PC-9 (cell line): ENCODE measurements around the gene USP35. TPM values are rescaled to one million over a fixed set of nuclear protein-coding genes. Genes with fewer than 3 reads are reported as not detected.

ENCODE experiments used
- BruUV-seq: library from RNA; stranded (reverse); fragments of 400-500 nt; replicated peaks from 2 replicates; lab custom pipeline; 2021; lab: Mats Ljungman, UMichigan
- CTCF ChIA-PET: fragments of 300-600 bp; sonication (Branson Sonifier 250); formaldehyde crosslinking; loops from one replicate; lab custom pipeline; 2022; ENCODE audit warnings: antibody characterized with exemption; lab: Charles Lee
- POLR2A ChIA-PET: fragments of 300-600 bp; sonication (Branson Sonifier 250); formaldehyde crosslinking; loops from one replicate; lab custom pipeline; 2022; ENCODE audit warnings: antibody characterized with exemption; ENCODE audit not compliant: unreplicated experiment; lab: Charles Lee
- DNase-seq, 2 experiments: peaks; one replicate each; pipeline versions ENCODE4 v3.0.0 to v3.0.0-alpha.2; 2015 to 2022; ENCODE audit warnings: mixed read lengths in 1 of 2
- H2AFZ ChIP-seq: fragments of 200-600 bp; sonication (generic); 2 replicates; pipeline ENCODE4 v1.8.1; 2017; ENCODE audit warnings: antibody characterized with exemption
- H3F3A ChIP-seq: fragments of 200-600 bp; sonication (generic); 2 replicates; pipeline ENCODE4 v1.8.1; 2017; ENCODE audit warnings: antibody characterized with exemption, mild to moderate bottlenecking, low read depth; ENCODE audit not compliant: insufficient read depth
- H3K27ac ChIP-seq: fragments of 200-600 bp; sonication (generic); 2 replicates; pipeline ENCODE4 v1.6.1; 2016; ENCODE audit warnings: mixed run types
- H3K27me3 ChIP-seq: fragments of 200-600 bp; sonication (generic); 2 replicates; pipeline ENCODE4 v1.6.1; 2016; ENCODE audit warnings: low read depth, mixed run types; ENCODE audit not compliant: insufficient read depth
- H3K36me3 ChIP-seq: fragments of 200-600 bp; sonication (generic); 2 replicates; pipeline ENCODE4 v1.6.1; 2016; ENCODE audit warnings: low read depth, mixed run types
- H3K4me1 ChIP-seq: fragments of 200-600 bp; sonication (generic); replicated peaks from 2 replicates; pipeline ENCODE4 v1.6.1; 2016; ENCODE audit warnings: mixed run types; ENCODE audit not compliant: insufficient read depth
- H3K4me2 ChIP-seq: fragments of 200-600 bp; sonication (generic); 2 replicates; pipeline ENCODE4 v1.6.1; 2017; ENCODE audit warnings: mixed run types
- H3K4me3 ChIP-seq: fragments of 200-600 bp; sonication (generic); 2 replicates; pipeline ENCODE4 v1.6.1; 2016; ENCODE audit warnings: mixed run types
- H3K79me2 ChIP-seq: fragments of 200-600 bp; sonication (generic); 2 replicates; pipeline ENCODE4 v1.6.1; 2017; ENCODE audit warnings: low read depth, mixed run types
- H3K9me2 ChIP-seq: fragments of 200-600 bp; sonication (generic); 2 replicates; pipeline ENCODE4 v1.8.1; 2017; ENCODE audit warnings: mild to moderate bottlenecking; ENCODE audit not compliant: insufficient read depth
- H3K9me3 ChIP-seq: fragments of 200-600 bp; sonication (generic); 2 replicates; pipeline ENCODE4 v1.8.1; 2016; ENCODE audit warnings: low read depth; ENCODE audit not compliant: insufficient read depth
- H4K20me1 ChIP-seq: fragments of 200-600 bp; sonication (generic); 2 replicates; pipeline ENCODE4 v1.8.1; 2017; ENCODE audit not compliant: insufficient read depth
- EZH2 ChIP-seq: fragments of 200-600 bp; sonication (generic); IDR thresholded peaks from 2 replicates; pipeline ENCODE4 v1.8.0; 2017; ENCODE audit warnings: antibody characterized with exemption, low read depth
- intact Hi-C: fragments of 100-400 bp; cut with micrococcal nuclease; formaldehyde crosslinking; loops from one replicate; pipeline ENCODE4 v1.10.0; 2022; ENCODE audit not compliant: unreplicated experiment
- total RNA-seq: library from RNA; stranded (reverse); gene quantifications from 2 replicates; pipeline ENCODE4 v1.2.3, GENCODE V29; 2021
- TF ChIP-seq, protein P1 (sequence below): fragments of 200-600 bp; sonication (generic); conservative IDR thresholded peaks from 2 replicates; pipeline ENCODE4 v1.6.1; 2017; ENCODE audit warnings: mixed run types, antibody characterized with exemption, mild to moderate bottlenecking, moderate library complexity

Gene USP35
- total RNA-seq, 1 experiment from 2014 or later, result 13.5 TPM

DNA sequence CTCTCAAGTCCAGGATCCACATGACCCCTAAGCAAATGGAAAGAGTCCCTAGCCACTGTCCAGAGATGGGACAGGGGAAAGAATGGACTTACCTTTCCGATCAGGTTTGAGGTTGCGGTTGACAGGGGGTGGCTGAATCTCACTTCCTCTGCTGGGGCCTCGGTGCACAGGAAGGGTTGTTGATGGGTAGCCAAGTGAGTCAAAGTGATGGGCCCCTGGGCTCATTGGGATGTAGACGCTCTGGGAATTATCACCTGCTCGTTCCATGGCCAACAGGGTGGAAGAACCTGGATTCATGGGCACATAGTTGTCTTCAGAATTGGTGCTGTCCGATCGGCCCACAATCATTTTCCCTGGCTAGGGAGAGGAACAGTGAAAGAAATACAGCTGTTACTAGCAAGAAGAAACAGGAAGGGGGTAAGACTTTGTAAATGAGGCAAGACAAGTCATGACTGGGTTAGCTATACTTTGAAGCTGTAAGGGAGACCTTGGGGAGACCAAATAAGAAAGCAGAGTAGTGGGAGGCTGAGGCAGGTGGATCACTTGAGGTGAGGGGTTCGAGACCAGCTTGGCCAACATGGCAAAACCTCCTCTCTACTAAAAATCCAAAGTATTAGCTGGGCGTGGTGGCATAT lies 34.7 kb downstream of the USP35 start:
- H3K4me3 ChIP-seq, result no peak overlapping the region
- no peaks in the 10 kb centered on the region for H3K9me3 ChIP-seq
- CTCF ChIA-PET, result no interaction called here
- H3K4me1 ChIP-seq, result no peaks in the 10 kb centered on the region
- no peak overlapping the region for H2AFZ ChIP-seq
- 0 out of 2 replicates have a peak, but pooled peaks cover 4% of the 10 kb centered on the region for H3K36me3 ChIP-seq
- H3K4me2 ChIP-seq, result no peak overlapping the region
- H3F3A ChIP-seq, result no peaks in the 10 kb centered on the region
- H3K79me2 ChIP-seq, result no peaks in the 10 kb centered on the region
- POLR2A ChIA-PET, result no interaction called here
- intact Hi-C loops, result no loop called here
- no peak for DNase-seq
- H4K20me1 ChIP-seq, result no peaks in the 10 kb centered on the region
- no TSS peak for BruUV-seq
- TF ChIP-seq EZH2, result no peak
- TF ChIP-seq, protein P1, sequence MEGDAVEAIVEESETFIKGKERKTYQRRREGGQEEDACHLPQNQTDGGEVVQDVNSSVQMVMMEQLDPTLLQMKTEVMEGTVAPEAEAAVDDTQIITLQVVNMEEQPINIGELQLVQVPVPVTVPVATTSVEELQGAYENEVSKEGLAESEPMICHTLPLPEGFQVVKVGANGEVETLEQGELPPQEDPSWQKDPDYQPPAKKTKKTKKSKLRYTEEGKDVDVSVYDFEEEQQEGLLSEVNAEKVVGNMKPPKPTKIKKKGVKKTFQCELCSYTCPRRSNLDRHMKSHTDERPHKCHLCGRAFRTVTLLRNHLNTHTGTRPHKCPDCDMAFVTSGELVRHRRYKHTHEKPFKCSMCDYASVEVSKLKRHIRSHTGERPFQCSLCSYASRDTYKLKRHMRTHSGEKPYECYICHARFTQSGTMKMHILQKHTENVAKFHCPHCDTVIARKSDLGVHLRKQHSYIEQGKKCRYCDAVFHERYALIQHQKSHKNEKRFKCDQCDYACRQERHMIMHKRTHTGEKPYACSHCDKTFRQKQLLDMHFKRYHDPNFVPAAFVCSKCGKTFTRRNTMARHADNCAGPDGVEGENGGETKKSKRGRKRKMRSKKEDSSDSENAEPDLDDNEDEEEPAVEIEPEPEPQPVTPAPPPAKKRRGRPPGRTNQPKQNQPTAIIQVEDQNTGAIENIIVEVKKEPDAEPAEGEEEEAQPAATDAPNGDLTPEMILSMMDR, result no peak
- H3K27ac ChIP-seq, result no peak overlapping the region
- H3K9me2 ChIP-seq, result no peaks in the 10 kb centered on the region
- H3K27me3 ChIP-seq, result no peaks in the 10 kb centered on the region

DNA sequence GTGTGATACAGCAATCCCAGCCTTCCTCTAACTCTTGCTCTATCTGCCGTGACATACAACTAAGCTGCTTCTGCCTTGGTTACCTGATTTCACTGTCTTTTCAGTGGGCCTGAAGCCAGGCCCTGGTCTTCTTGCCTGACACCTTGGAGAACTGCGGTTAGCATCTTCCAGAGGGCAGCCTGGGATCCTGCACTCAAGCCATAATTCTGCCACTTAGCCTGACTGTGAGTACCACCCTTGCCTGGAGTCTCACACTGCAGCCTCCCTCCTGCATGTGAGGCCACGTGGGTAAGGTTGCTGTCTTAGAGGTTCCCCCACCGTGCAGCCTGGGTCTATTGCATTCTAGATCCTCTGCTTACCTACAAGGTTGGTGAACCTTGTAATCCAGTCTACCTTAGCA lies 35.8 kb downstream of the USP35 start:
- DNase-seq, result no peak
- TF ChIP-seq, protein P1, result no peak
- no peak for TF ChIP-seq EZH2
- no peaks in the 10 kb centered on the region for H3F3A ChIP-seq
- no peaks in the 10 kb centered on the region for H4K20me1 ChIP-seq
- intact Hi-C loops, result no loop called here
- CTCF ChIA-PET, result no interaction called here
- H3K27ac ChIP-seq, result no peak overlapping the region
- POLR2A ChIA-PET, result no interaction called here
- no peaks in the 10 kb centered on the region for H3K79me2 ChIP-seq
- H3K4me1 ChIP-seq, result no peaks in the 10 kb centered on the region
- no peaks in the 10 kb centered on the region for H3K9me2 ChIP-seq
- no peaks in the 10 kb centered on the region for H3K27me3 ChIP-seq
- 0 out of 2 replicates have a peak, but pooled peaks cover 4% of the 10 kb centered on the region for H3K36me3 ChIP-seq
- H2AFZ ChIP-seq, result no peak overlapping the region
- H3K4me2 ChIP-seq, result no peak overlapping the region
- BruUV-seq, result no TSS peak
- H3K4me3 ChIP-seq, result no peak overlapping the region
- H3K9me3 ChIP-seq, result no peaks in the 10 kb centered on the region

DNA sequence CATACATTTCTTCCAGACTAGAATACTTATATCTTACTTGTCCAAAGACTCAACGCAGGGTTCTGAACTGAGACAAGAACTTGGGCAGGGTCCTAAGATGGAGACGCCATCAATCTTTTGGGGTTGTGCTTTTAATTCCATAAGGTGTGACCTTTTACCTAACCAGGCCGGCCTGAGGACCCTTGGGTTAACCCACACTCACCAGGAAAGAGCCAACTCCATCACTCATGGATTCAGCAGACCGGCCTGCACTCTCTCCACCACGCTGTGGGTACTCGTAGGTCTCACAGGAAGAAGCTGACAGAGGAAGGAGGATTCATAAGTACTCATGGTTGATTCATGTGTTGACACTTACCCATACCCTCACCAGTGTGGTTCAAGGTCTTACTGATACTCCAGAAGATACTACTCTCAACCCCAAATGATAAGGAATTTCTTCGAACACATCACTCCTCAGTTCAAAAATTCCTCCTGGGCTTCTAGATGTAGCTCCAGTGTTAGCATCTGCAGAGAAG lies 36.2 kb downstream of the USP35 start:
- H3K9me2 ChIP-seq, result no peaks in the 10 kb centered on the region
- H3K4me2 ChIP-seq, result no peak overlapping the region
- H3F3A ChIP-seq, result no peaks in the 10 kb centered on the region
- no peaks in the 10 kb centered on the region for H3K79me2 ChIP-seq
- TF ChIP-seq, protein P1, result no peak
- no peak for TF ChIP-seq EZH2
- no peak overlapping the region for H2AFZ ChIP-seq
- H3K36me3 ChIP-seq, result 0 out of 2 replicates have a peak, but pooled peaks cover 4% of the 10 kb centered on the region
- CTCF ChIA-PET, result no interaction called here
- H3K4me1 ChIP-seq, result no peaks in the 10 kb centered on the region
- no TSS peak for BruUV-seq
- POLR2A ChIA-PET, result no interaction called here
- no peak overlapping the region for H3K27ac ChIP-seq
- H3K4me3 ChIP-seq, result no peak overlapping the region
- no peaks in the 10 kb centered on the region for H3K9me3 ChIP-seq
- DNase-seq, result no peak
- H4K20me1 ChIP-seq, result no peaks in the 10 kb centered on the region
- intact Hi-C loops, result loop anchor here (5.0 kb wide), 1 partner anchor 588 kb away; the partner anchor contains the start of gene CLNS1A
- H3K27me3 ChIP-seq, result no peaks in the 10 kb centered on the region
